ENCODE results near the gene RPS13.
"Not testable (repeated sequence)": the region's sequence is repeated elsewhere in the genome, so short reads cannot be mapped to it uniquely, and the experiment has no call there.

RPS13 gene

GRCh38 chr11:17098658-17099057, 21.2 kb upstream of the RPS13 start:
- no peak for TF ChIP-seq CTCF (IDR thresholded peaks at IDR 0.05; ENCODE audit: low read depth, low read length)
- no peak for DNase-seq (ENCODE audit: extremely low read depth, low read depth)

GRCh38 chr11:17098038-17098437, 20.6 kb upstream of the RPS13 start:
- no peak for TF ChIP-seq CTCF (IDR thresholded peaks at IDR 0.05; ENCODE audit: low read depth, low read length)
- DNase-seq (ENCODE audit: extremely low read depth, low read depth): no peak

- not testable (repeated sequence) for DNase-seq (ENCODE audit: extremely low read depth, low read depth)
Measured at GRCh38 chr11:17085976-17086375, 8.5 kb upstream of the RPS13 start.

DNA sequence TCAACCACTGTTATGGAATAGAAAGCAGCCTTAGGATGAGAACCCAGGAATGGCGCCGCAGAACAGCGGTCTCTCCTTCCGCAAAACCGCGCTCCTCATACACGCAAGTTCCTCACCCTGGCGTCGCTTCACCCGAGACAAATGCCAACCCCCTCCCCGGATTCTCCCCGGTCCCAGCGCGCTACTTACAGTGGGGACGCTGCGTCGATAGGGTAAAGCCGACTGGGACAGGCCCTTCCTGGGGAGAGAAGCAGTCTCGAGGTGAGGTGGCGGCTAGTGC, 287 bp downstream of the RPS13 start:
- no peak for TF ChIP-seq CTCF (IDR thresholded peaks at IDR 0.05; ENCODE audit: low read depth, low read length)
- no peak for DNase-seq (ENCODE audit: extremely low read depth, low read depth)

DNA sequence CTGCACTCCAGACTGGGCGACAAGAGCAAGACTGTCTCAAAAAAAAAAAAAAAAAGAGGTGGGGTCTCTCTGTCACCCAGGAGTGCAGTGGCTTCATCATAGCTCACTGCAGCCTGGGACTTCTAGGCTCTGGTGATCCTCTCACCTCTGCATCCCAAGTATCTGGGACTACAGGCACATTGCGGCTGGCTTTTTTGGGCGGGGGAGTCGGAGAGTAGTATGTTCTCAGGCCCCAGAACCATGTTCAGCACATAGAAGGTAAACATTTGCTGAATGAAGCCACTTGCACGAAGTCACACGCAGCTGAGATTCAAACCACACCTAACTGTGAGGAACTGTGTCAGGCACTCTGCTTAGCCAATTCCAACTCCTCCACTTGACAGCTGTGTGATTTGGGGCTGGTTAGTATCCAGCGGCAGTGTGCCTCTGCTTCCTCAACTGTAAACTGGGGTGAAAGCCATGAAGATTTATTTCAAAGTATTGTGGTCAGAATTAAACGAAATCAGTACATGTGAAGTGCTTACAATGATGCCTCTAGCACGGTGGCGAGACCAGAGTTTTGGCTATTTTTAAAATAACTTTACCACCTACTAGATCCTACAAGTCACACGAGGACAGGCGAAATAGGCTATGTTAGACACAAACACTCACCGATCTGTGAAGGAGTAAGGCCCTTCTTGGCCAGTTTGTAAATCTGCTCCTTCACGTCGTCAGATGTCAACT, 789 bp downstream of the RPS13 start:
- TF ChIP-seq CTCF (IDR thresholded peaks at IDR 0.05; ENCODE audit: low read depth, low read length): no peak
- DNase-seq (ENCODE audit: extremely low read depth, low read depth): no peak

- no peak for TF ChIP-seq CTCF (IDR thresholded peaks at IDR 0.05; ENCODE audit: low read depth, low read length)
- DNase-seq (ENCODE audit: extremely low read depth, low read depth): no peak
Measured at GRCh38 chr11:17075506-17075905, 2.0 kb downstream of the RPS13 start.

GRCh38 chr11:17073370-17074027, 4.0 kb downstream of the RPS13 start:
- DNase-seq (ENCODE audit: extremely low read depth, low read depth): no peak
- TF ChIP-seq CTCF (IDR thresholded peaks at IDR 0.05; ENCODE audit: low read depth, low read length): no peak

GRCh38 chr11:17067417-17067816, 10.1 kb downstream of the RPS13 start:
- DNase-seq (ENCODE audit: extremely low read depth, low read depth): no peak
- TF ChIP-seq CTCF (IDR thresholded peaks at IDR 0.05; ENCODE audit: low read depth, low read length): no peak
